PC-3 (cell line): ENCODE results near the gene PSORS1C2.

ENCODE experiments used
- EZH2 ChIP-seq: fragments of 300-600 bp; sonication (generic); IDR thresholded peaks from one replicate; pipeline ENCODE4 v1.6.1; 2017; ENCODE audit warnings: antibody characterized with exemption, mild to moderate bottlenecking, low read length; ENCODE audit not compliant: unreplicated experiment
- TF ChIP-seq, protein P1 (sequence below): fragments of 300-600 bp; sonication (generic); conservative IDR thresholded peaks from 2 replicates; pipeline ENCODE4 v1.5.1; 2017; ENCODE audit warnings: antibody characterized with exemption, low read depth, mild to moderate bottlenecking, low read length

DNA sequence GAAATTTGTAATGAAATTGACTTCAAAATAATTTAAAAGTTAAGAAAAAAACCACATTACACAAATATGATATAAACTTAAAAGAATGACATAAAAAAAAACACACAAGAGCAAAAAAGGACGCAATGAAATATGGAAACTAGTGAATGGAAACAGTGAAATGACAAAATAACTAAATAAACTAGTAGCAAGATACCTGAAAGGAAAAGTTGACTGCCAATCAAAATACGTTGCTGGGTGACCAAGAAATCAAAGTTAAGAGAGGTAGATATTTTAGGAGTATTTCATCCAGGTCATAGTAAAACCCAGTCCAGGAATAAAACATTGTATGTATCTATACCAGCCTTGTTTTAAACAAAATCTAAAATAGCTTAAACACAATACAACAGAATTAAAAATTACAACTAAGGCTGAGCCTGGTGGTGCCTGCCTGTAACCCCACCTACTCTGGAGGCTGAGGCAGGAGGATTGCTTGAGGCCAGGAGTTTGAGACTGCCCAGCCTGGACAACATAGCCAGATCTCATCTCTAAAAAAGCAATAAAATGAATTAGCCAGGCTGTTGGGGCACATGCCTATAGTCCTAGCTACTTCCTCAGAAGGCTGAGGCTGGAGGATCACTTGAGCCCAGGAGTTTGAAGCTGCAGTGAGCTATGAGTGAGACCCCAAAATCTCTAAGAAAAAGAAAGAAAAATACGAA is 48.4 kb downstream of the PSORS1C2 start:
- TF ChIP-seq, protein P1, sequence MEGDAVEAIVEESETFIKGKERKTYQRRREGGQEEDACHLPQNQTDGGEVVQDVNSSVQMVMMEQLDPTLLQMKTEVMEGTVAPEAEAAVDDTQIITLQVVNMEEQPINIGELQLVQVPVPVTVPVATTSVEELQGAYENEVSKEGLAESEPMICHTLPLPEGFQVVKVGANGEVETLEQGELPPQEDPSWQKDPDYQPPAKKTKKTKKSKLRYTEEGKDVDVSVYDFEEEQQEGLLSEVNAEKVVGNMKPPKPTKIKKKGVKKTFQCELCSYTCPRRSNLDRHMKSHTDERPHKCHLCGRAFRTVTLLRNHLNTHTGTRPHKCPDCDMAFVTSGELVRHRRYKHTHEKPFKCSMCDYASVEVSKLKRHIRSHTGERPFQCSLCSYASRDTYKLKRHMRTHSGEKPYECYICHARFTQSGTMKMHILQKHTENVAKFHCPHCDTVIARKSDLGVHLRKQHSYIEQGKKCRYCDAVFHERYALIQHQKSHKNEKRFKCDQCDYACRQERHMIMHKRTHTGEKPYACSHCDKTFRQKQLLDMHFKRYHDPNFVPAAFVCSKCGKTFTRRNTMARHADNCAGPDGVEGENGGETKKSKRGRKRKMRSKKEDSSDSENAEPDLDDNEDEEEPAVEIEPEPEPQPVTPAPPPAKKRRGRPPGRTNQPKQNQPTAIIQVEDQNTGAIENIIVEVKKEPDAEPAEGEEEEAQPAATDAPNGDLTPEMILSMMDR: no peak
- no peak for TF ChIP-seq EZH2
